HuH-7.5 (cell line): Measurements from ENCODE around the gene VARS1.
"Not testable (repeated sequence)": the region's sequence is repeated elsewhere in the genome, so short reads cannot be mapped to it uniquely, and the experiment has no call there.

ENCODE experiments used
- DNase-seq: peaks from one replicate; pipeline ENCODE4 v3.0.0; 2011; ENCODE audit warnings: low spot score

Gene VARS1

DNA sequence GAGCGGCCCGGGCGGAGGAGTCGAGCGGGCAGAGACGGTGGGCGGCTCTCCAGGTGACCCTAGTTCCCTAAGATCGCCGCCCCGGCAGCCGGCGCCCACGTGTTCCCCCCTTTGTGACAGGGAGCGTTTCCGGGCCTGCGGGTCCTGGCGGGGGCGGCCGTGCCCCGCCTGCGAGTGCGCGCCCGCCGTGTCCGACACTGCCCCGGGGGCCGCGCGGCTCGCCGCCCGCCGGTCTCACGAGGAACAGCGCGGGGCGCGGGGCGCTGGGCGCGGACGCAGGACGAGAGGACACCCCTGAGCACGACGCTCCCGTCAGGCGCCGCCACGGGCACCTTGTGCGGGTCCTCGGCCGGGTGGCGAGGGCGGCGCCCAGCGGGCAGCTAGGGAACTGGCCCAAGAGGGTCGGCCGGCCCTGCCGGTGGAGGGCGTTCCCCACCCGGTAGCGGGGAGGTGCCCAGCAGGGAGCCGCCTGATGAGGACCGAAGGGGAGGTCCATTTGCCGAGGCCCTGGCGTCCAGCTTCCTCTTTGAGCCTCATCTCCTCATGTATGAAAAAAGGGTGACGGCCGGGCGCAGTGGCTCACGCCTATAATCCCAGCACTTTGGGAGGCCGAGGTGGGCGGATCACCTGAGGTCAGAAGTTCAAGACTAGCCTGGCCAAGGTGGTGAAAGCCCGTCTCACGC is at the start of gene VARS1:
Gene VARS1 (minus strand): TSS at position 137 of the 683 bp plus-strand sequence. CDS start 535 bp downstream, outside the sequence.
- peak; percentile 91 for DNase-seq

GRCh38 chr6:31844507-31844906 is 49.0 kb upstream of the VARS1 start:
- DNase-seq, result no peak

DNA sequence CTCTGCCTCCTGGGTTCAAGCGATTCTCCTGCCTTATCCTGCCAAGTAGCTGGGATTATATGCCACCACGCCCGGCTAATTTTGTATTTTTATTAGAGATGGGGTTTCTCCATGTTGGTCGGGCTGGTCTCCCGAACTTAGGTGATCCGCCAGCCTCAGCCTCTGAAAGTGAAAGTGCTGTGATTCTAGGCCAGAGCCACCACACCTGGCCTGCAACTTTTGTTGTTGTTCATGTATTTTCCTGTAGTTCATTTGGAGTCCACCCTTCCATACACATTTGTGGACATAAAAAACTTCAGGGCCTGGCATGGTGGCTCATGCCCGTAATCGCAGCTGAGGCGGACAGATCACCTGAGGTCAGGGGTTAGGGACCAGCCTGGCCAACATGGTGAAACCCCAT is 46.5 kb upstream of the VARS1 start:
- no peak for DNase-seq

GRCh38 chr6:31839779-31840126 is 44.2 kb upstream of the VARS1 start:
- DNase-seq, result not testable (repeated sequence)

DNA sequence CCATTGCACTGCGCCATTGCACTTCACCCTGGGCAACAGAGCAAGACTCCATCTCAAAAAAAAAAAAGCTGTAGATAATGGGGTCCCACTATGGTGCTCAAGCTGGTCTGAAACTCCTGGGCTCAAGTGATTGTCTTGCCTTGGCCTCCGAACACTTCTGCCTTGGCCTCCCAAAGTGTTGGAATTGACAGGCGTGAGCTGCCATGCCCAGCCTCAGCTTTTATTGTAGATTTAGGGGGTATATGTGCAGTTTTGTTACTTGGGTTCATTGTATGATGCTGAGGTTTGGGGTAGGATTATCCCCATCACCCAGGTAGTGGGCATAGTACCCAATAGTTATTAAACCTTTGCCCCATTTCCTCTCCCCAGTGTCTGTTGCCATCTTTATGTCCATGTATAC is 43.4 kb upstream of the VARS1 start:
- no peak for DNase-seq

DNA sequence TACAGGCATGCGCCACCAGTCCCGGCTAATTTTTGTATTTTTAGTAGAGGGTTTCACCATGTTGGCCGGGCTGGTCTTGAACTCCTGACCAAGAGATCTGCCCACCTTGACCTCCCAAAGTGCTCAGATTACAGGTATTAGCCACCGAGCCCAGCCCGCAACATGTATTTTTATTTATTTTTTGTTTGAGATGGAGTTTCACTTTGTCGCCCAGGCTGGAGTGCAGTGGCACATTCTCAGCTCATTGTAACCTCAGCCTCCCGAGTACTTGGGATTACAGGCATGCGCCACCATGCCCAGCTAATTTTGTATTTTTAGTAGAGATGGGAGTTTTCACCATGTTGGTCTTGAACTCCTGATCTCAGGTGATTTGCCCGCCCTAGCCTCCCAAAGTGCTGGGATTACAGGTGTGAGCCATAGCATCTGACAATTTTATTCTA is 42.6 kb upstream of the VARS1 start:
- DNase-seq, result not testable (repeated sequence)

DNA sequence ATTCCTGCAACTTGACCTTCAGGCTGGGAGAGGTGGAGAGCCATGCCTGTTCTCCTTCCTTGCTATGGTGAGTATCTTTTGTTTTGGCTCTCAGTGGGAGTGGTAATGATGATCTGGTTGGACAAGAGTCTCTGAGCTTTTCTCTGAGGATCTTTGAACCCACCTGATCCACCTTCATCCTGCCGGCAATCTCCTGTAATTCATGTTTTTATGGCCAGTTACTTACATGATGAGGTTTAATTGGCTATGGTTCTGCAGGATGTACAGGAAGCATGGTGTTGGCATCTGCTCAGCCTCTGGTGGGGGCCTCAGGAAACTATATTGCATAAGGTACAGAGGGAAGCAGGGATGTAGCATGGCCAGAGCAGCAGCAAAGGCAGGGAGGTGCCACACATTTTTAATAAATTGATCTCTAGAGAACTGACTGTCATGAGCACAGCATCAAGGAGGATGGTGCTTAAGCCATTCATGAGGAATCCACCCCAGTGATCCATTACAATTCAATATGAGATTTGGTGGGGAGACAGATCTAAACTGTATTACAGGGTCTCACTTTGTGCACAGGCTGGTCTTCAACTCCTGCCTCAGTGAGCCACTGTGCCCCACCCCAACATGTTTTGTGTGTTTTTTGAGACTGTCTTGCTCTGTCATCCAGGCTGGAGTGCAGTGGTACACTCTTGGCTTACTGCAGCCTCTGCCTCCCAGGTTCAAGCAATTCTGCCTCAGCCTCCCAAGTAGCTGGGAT is 42.0 kb upstream of the VARS1 start:
- no peak for DNase-seq

DNA sequence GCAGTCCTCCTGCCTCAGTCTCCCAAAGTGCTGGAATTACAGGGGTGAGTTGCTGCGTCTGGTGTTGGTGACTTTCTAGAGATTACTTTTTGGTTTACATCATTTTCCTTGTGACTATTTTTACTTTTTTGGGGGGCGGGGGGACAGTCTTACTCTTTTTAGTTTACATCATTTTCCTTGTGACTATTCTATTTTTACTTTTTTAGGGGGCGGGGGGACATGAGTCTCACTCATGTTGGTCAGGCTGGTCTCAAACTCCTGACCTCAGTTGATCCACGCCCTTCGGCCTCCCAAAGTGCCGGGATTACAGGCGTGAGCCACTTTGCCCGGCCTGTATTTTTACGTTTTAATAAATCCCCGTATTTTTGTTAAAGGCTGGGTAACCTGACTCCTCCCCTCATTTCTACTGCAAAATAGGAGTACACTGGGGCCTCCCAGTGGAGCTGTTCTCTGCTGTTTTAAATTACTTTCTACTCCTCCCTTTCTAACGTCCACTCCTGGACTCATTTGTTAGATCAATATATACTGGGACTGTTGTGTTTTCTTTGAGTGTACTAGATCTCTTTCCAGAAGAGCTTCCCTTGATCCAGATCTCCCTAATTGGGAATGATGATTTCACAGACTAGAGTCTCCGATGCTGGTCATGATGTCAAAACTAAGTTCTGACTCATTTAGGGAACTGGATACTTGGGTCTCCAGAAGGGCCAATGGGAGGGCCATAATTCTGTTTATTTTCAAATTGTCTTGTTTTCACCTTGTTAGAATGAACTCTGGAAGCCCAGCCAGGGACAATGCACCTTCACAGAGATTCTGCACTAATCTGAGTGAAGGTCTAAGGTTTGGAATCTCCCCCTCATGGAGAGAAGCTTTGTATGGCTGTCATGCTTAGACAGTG is 41.2 kb upstream of the VARS1 start:
- DNase-seq, result no peak

DNA sequence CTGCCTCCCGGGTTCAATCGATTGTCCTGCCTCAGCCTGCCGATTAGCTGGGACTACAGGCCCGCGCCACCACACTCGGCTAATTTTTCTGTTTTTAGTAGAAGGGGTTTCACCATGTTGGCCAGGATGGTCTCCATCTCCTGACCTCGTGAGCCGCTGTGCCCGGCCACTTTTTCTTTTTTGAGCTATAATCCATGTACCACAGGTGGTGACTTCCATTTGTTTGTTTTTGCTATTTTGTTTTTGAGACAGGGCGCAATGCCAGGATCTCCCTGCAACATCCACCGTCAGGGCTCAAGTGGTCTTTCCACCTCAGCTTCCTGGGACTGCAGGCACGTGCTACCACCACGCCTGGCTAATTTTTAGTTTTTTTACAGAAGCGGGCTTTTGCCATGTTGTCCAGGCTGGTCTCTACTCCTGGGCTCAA is 40.5 kb upstream of the VARS1 start:
- DNase-seq, result no peak

- DNase-seq, result peak; percentile 75
Observed at GRCh38 chr6:31834367-31835250, 39.1 kb upstream of the VARS1 start.

- no peak for DNase-seq
Observed at GRCh38 chr6:31831350-31832215, 36.0 kb upstream of the VARS1 start.

DNA sequence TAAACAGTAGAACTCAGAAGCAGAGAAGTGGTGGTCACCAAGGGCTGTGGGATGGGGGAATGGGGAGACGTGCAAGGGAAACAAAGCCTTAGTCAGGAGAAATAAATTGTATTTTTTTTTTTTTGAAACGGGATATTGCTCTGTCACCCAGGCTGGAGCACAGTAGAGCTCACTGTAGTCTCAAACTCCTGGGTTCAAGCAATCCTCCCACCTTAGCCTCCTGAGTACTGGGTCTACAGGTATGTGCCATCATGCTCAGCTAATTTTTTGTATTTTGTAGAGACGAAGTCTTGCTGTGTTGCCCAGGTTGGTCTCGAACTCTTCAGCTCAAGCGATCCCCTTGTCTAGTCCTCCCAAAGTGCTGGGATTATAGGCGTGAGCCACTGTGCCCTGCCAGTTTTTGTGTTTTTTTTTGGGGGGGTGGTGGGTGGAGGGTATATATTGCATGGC is 35.4 kb upstream of the VARS1 start:
- DNase-seq, result no peak

- no peak for DNase-seq
Observed at GRCh38 chr6:31829633-31830283, 34.2 kb upstream of the VARS1 start.

GRCh38 chr6:31827286-31828079 is 31.9 kb upstream of the VARS1 start, which contains the start of gene HSPA1B:
TSS of gene HSPA1B (plus strand) at chr6:31827738. CDS start at chr6:31827951, 213 bp downstream.
- DNase-seq, result peak; percentile 88

- DNase-seq, result no peak
Observed at GRCh38 chr6:31826793-31827285, 31.3 kb upstream of the VARS1 start.

GRCh38 chr6:31825553-31825952 is 30.0 kb upstream of the VARS1 start:
- no peak for DNase-seq

- DNase-seq, result not testable (repeated sequence)
Observed at GRCh38 chr6:31823592-31824196, 28.1 kb upstream of the VARS1 start.
